ENCODE data around the gene SHC1.

GRCh38 chr1:154941333-154942013, 29.1 kb downstream of the SHC1 start:
- TF ChIP-seq, protein P1, sequence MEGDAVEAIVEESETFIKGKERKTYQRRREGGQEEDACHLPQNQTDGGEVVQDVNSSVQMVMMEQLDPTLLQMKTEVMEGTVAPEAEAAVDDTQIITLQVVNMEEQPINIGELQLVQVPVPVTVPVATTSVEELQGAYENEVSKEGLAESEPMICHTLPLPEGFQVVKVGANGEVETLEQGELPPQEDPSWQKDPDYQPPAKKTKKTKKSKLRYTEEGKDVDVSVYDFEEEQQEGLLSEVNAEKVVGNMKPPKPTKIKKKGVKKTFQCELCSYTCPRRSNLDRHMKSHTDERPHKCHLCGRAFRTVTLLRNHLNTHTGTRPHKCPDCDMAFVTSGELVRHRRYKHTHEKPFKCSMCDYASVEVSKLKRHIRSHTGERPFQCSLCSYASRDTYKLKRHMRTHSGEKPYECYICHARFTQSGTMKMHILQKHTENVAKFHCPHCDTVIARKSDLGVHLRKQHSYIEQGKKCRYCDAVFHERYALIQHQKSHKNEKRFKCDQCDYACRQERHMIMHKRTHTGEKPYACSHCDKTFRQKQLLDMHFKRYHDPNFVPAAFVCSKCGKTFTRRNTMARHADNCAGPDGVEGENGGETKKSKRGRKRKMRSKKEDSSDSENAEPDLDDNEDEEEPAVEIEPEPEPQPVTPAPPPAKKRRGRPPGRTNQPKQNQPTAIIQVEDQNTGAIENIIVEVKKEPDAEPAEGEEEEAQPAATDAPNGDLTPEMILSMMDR (IDR thresholded peaks at IDR 0.05; ENCODE audit: insufficient read depth, low read length, poor library complexity, severe bottlenecking): no peak
- no peak for TF ChIP-seq EZH2phosphoT487 (conservative IDR thresholded peaks at IDR 0.05; ENCODE audit: low read length)
